HG03460 (cell line): ENCODE measurements around the gene TBC1D19.
"Not testable (repeated sequence)": the region's sequence is repeated elsewhere in the genome, so short reads cannot be mapped to it uniquely, and the experiment has no call there.

Experiments
- ATAC-seq: cut with Tn5 transposase; IDR thresholded peaks from one replicate; pipeline ENCODE4 v1.9.1; 2021; ENCODE audit not compliant: unreplicated experiment

The TBC1D19 gene

GRCh38 chr4:26596843-26597242, 13.0 kb downstream of the TBC1D19 start:
- no peak for ATAC-seq

GRCh38 chr4:26601204-26601603, 17.3 kb downstream of the TBC1D19 start:
- no peak for ATAC-seq

GRCh38 chr4:26607776-26608175, 23.9 kb downstream of the TBC1D19 start:
- no peak for ATAC-seq

- ATAC-seq: no peak
Observed at GRCh38 chr4:26609391-26609790, 25.5 kb downstream of the TBC1D19 start.

GRCh38 chr4:26609868-26610267, 26.0 kb downstream of the TBC1D19 start:
- ATAC-seq: no peak

- ATAC-seq: no peak
Observed at GRCh38 chr4:26611372-26611771, 27.5 kb downstream of the TBC1D19 start.

- ATAC-seq: no peak
Observed at GRCh38 chr4:26611885-26612284, 28.0 kb downstream of the TBC1D19 start.

GRCh38 chr4:26613237-26613636, 29.4 kb downstream of the TBC1D19 start:
- ATAC-seq: no peak

GRCh38 chr4:26613735-26614134, 29.9 kb downstream of the TBC1D19 start:
- ATAC-seq: no peak

- ATAC-seq: no peak
Observed at GRCh38 chr4:26619784-26620183, 35.9 kb downstream of the TBC1D19 start.

- ATAC-seq: no peak
Observed at GRCh38 chr4:26621366-26621765, 37.5 kb downstream of the TBC1D19 start.

- no peak for ATAC-seq
Observed at GRCh38 chr4:26622913-26623312, 39.0 kb downstream of the TBC1D19 start.

GRCh38 chr4:26626658-26627057, 42.8 kb downstream of the TBC1D19 start:
- ATAC-seq: not testable (repeated sequence)

- no peak for ATAC-seq
Observed at GRCh38 chr4:26632916-26633315, 49.0 kb downstream of the TBC1D19 start.

- no peak for ATAC-seq
Observed at GRCh38 chr4:26634237-26634636, 50.4 kb downstream of the TBC1D19 start.

GRCh38 chr4:26636458-26636857, 52.6 kb downstream of the TBC1D19 start:
- no peak for ATAC-seq

- ATAC-seq: not testable (repeated sequence)
Observed at GRCh38 chr4:26640639-26641038, 56.8 kb downstream of the TBC1D19 start.

GRCh38 chr4:26647523-26648224, 63.8 kb downstream of the TBC1D19 start:
- ATAC-seq: no peak

GRCh38 chr4:26648260-26648659, 64.4 kb downstream of the TBC1D19 start:
- no peak for ATAC-seq

- no peak for ATAC-seq
Observed at GRCh38 chr4:26660261-26660660, 76.4 kb downstream of the TBC1D19 start.

GRCh38 chr4:26663888-26664287, 80.0 kb downstream of the TBC1D19 start:
- no peak for ATAC-seq

- ATAC-seq: no peak
Observed at GRCh38 chr4:26670903-26671537, 87.1 kb downstream of the TBC1D19 start.
